Keratinocyte (primary cell): Measurements from ENCODE around the gene REEP6.

ENCODE experiments used
- EZH2 ChIP-seq: IDR thresholded peaks from one replicate; pipeline ENCODE4 v1.6.1; 2012; ENCODE audit warnings: inconsistent platforms, mild to moderate bottlenecking, low read length, moderate library complexity
- TF ChIP-seq, protein P1 (sequence below), 3 experiments: IDR thresholded peaks in 1 of 3; conservative IDR thresholded peaks in 1 of 3; optimal IDR thresholded peaks in 1 of 3; 2 replicates in 2 of 3; 3 replicates in 1 of 3; pipeline versions ENCODE3 to v1.5.1; 2011; ENCODE audit warnings: low read length in 3 of 3, mild to moderate bottlenecking in 3 of 3, moderate library complexity in 2 of 3, control low read depth in 1 of 3, inconsistent platforms in 1 of 3; ENCODE audit not compliant: insufficient read depth in 2 of 3; ENCODE audit errors: extremely low read depth in 1 of 3

DNA sequence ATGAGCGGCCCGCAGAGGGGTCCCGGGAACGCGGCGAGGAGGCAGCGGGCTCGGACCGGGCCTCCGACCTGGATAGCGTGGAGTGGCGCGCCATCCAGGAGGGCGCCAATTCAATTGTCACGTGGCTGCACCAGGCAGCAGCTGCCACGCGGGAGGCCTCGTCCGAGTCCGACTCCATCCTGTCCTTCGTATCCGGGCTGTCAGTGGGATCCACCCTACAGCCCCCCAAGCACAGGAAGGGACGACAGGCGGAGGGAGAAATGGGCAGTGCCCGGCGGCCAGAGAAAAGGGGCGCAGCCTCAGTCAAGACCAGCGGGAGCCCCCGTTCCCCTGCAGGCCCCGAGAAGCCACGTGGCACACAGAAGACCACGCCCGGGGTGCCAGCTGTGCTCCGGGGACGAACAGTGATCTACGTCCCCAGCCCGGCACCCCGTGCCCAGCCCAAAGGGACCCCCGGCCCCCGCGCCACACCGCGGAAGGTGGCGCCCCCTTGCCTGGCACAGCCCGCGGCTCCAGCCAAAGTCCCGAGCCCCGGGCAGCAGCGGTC, 22.6 kb upstream of the REEP6 start:
- TF ChIP-seq, protein P1, sequence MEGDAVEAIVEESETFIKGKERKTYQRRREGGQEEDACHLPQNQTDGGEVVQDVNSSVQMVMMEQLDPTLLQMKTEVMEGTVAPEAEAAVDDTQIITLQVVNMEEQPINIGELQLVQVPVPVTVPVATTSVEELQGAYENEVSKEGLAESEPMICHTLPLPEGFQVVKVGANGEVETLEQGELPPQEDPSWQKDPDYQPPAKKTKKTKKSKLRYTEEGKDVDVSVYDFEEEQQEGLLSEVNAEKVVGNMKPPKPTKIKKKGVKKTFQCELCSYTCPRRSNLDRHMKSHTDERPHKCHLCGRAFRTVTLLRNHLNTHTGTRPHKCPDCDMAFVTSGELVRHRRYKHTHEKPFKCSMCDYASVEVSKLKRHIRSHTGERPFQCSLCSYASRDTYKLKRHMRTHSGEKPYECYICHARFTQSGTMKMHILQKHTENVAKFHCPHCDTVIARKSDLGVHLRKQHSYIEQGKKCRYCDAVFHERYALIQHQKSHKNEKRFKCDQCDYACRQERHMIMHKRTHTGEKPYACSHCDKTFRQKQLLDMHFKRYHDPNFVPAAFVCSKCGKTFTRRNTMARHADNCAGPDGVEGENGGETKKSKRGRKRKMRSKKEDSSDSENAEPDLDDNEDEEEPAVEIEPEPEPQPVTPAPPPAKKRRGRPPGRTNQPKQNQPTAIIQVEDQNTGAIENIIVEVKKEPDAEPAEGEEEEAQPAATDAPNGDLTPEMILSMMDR (optimal IDR thresholded peaks at IDR 0.05 in 1 of 3, IDR thresholded peaks at IDR 0.05 in 1 of 3, conservative IDR thresholded peaks at IDR 0.05 in 1 of 3; ENCODE audit: extremely low read depth in 1 of 3, insufficient read depth in 2 of 3, low read length in 3 of 3) = no peak
- TF ChIP-seq EZH2 = peak; percentile 74
